ENCODE results near the gene HSD17B1. TPM values are rescaled to one million over a fixed set of nuclear protein-coding genes. Genes with fewer than 3 reads are reported as not detected.

Gene HSD17B1
- polyA plus RNA-seq, 3 donors: 0.19 to 0.72 (median 0.27) TPM

- no peaks in the 10 kb centered on the region for H3K9me3 ChIP-seq (replicated peaks in 1 of 2; ENCODE audit: control insufficient read depth in 1 of 2, insufficient read depth in 1 of 2, low read length in 2 of 2)
- H3K4me3 ChIP-seq (replicated peaks in 1 of 3; ENCODE audit: low read depth in 2 of 3, low read length in 3 of 3): no peak overlapping the region
- H3K36me3 ChIP-seq (replicated peaks in 1 of 2; ENCODE audit: control insufficient read depth in 1 of 2, insufficient read depth in 2 of 2, low read length in 2 of 2): peaks cover 0 to 4% of the 10 kb centered on the region in 2 donors
- no peak for DNase-seq
- no peak overlapping the region for H3K27ac ChIP-seq (ENCODE audit: low read depth in 1 of 2, low read length in 2 of 2)
- no peak overlapping the region for H3K4me2 ChIP-seq (replicated peaks; ENCODE audit: extremely low read depth, low read length, poor library complexity, severe bottlenecking)
- no peaks in the 10 kb centered on the region for H3K27me3 ChIP-seq (ENCODE audit: control insufficient read depth in 2 of 2, insufficient read depth in 2 of 2, low read length in 2 of 2)
- TF ChIP-seq CTCF (IDR thresholded peaks at IDR 0.05): no peak
- H3K9ac ChIP-seq (ENCODE audit: insufficient read depth, low read length, poor library complexity, severe bottlenecking): no peak overlapping the region
- peaks cover 0 to 3% (median 0%) of the 10 kb centered on the region in 7 donors for H3K9me3 Mint-ChIP-seq
- peaks cover 30% of the 10 kb centered on the region for H3K79me2 ChIP-seq (ENCODE audit: insufficient read depth, low read length)
- intact Hi-C loops (cut with micrococcal nuclease): no loop called here
- peaks cover 6 to 7% of the 10 kb centered on the region in 2 donors for H3K36me3 Mint-ChIP-seq
- peaks cover 33 to 41% of the 10 kb centered on the region in 2 donors for H3K4me1 ChIP-seq (ENCODE audit: control insufficient read depth in 1 of 2, insufficient read depth in 2 of 2, low read length in 2 of 2)
- WGBS (ENCODE audit: insufficient coverage): 96% methylated on average over 5 of the region's 6 CpGs
- H3K27me3 Mint-ChIP-seq (ENCODE audit: low read depth in 3 of 3): peaks cover 0 to 10% (median 2%) of the 10 kb centered on the region in 3 donors
- peaks cover 20% of the 10 kb centered on the region for H4K20me1 ChIP-seq (ENCODE audit: insufficient read depth, low read length)
- H3K4me3 Mint-ChIP-seq: no peak overlapping the region
- peaks cover 30% of the 10 kb centered on the region for H3K4me1 Mint-ChIP-seq
- H3K27ac Mint-ChIP-seq: peak overlapping the region in 1 of 7 donors; percentile 28
- no peak overlapping the region for H2AFZ ChIP-seq (ENCODE audit: insufficient read depth, low read depth, low read length, poor library complexity, severe bottlenecking)
Measured at GRCh38 chr17:42559075-42559474, 6.4 kb downstream of the HSD17B1 start.

GRCh38 chr17:42560246-42560645 lies 7.5 kb downstream of the HSD17B1 start:
- Histone ChIP-seq H3K27ac (ENCODE audit: low read depth in 1 of 2, low read length in 2 of 2) (no peak overlapping the region), H2AFZ (ENCODE audit: insufficient read depth, low read depth, low read length, poor library complexity, severe bottlenecking) (no peak overlapping the region), H3K4me2 (replicated peaks; ENCODE audit: extremely low read depth, low read length, poor library complexity, severe bottlenecking) (no peak overlapping the region), H3K4me1 (ENCODE audit: control insufficient read depth in 1 of 2, insufficient read depth in 2 of 2, low read length in 2 of 2) (peaks cover 26 to 35% of the 10 kb centered on the region in 2 donors), H4K20me1 (ENCODE audit: insufficient read depth, low read length) (peaks cover 22% of the 10 kb centered on the region), H3K27me3 (ENCODE audit: control insufficient read depth in 2 of 2, insufficient read depth in 2 of 2, low read length in 2 of 2) (no peaks in the 10 kb centered on the region), H3K36me3 (replicated peaks in 1 of 2; ENCODE audit: control insufficient read depth in 1 of 2, insufficient read depth in 2 of 2, low read length in 2 of 2) (peaks cover 11 to 16% of the 10 kb centered on the region in 2 donors), H3K79me2 (ENCODE audit: insufficient read depth, low read length) (peaks cover 29% of the 10 kb centered on the region), H3K9me3 (replicated peaks in 1 of 2; ENCODE audit: control insufficient read depth in 1 of 2, insufficient read depth in 1 of 2, low read length in 2 of 2) (no peaks in the 10 kb centered on the region), H3K9ac (ENCODE audit: insufficient read depth, low read length, poor library complexity, severe bottlenecking) (no peak overlapping the region), H3K4me3 (replicated peaks in 1 of 3; ENCODE audit: low read depth in 2 of 3, low read length in 3 of 3) (no peak overlapping the region)
- Mint-ChIP-seq H3K4me1 (peaks cover 25% of the 10 kb centered on the region), H3K4me3 (no peak overlapping the region), H3K27ac (peak overlapping the region in 1 of 7 donors; percentile 55), H3K9me3 (peaks cover 0 to 3% (median 0%) of the 10 kb centered on the region in 7 donors), H3K27me3 (ENCODE audit: low read depth in 3 of 3) (peaks cover 0 to 10% (median 2%) of the 10 kb centered on the region in 3 donors), H3K36me3 (peaks cover 16 to 19% of the 10 kb centered on the region in 2 donors)
- no CpG with 5 or more reads among the region's 3 CpGs for WGBS (ENCODE audit: insufficient coverage)
- TF ChIP-seq CTCF (IDR thresholded peaks at IDR 0.05): no peak
- DNase-seq: no peak
- intact Hi-C loops (cut with micrococcal nuclease): no loop called here

Data from CD14-positive monocyte (primary cell).